GM12878 (cell line): ENCODE results near the gene MYPN.
"Not testable (repeated sequence)": the region's sequence is repeated elsewhere in the genome, so short reads cannot be mapped to it uniquely, and the experiment has no call there.

Source experiments
- CTCF ChIP-seq, 3 experiments: IDR thresholded peaks in 2 of 3; conservative IDR thresholded peaks in 1 of 3; 2 replicates each; pipeline ENCODE4 v1.5.1; 2011; ENCODE audit warnings: low read depth in 3 of 3, low read length in 3 of 3, mild to moderate bottlenecking in 3 of 3, control low read depth in 2 of 3, moderate library complexity in 2 of 3, inconsistent platforms in 1 of 3, mixed read lengths in 1 of 3; ENCODE audit not compliant: control insufficient read depth in 2 of 3, insufficient read depth in 1 of 3; ENCODE audit errors: extremely low read depth in 1 of 3
- KAT2A ChIP-seq: conservative IDR thresholded peaks from 2 replicates; pipeline ENCODE4 v1.6.1; 2011; ENCODE audit warnings: low read depth, low read length; ENCODE audit not compliant: control insufficient read depth
- POLR2A ChIP-seq: IDR thresholded peaks from 2 replicates; pipeline ENCODE4 v1.6.1; 2011; ENCODE audit warnings: low read depth, mild to moderate bottlenecking, low read length

- not testable (repeated sequence) for TF ChIP-seq CTCF (IDR thresholded peaks at IDR 0.05 in 2 of 3, conservative IDR thresholded peaks at IDR 0.05 in 1 of 3; ENCODE audit: control insufficient read depth in 2 of 3, extremely low read depth in 1 of 3, insufficient read depth in 1 of 3, low read depth in 3 of 3, low read length in 3 of 3); KAT2A; POLR2A
Observed at GRCh38 chr10:68076081-68076480, 33.2 kb upstream of the MYPN start.
